ENCODE data around the gene RNASE11. TPM values are rescaled to one million over a fixed set of nuclear protein-coding genes. Genes with fewer than 3 reads are reported as not detected.

The RNASE11 gene
- total RNA-seq, 1 experiment from 2014 or later: not detected

- TF ChIP-seq JUND (IDR thresholded peaks at IDR 0.05) (no peak), TCF7L2 (IDR thresholded peaks at IDR 0.05; ENCODE audit: borderline replicate concordance, extremely low read depth, insufficient read depth, insufficient read length) (no peak), REST (IDR thresholded peaks at IDR 0.05; ENCODE audit: low read depth) (no peak)
- intact Hi-C loops (cut with micrococcal nuclease): loop anchor here (5.0 kb wide), 1 partner anchor 140 kb away; the partner anchor contains the start of gene PNP
These were observed 19.8 kb upstream of the RNASE11 start for GRCh38 chr14:20607617-20608016.

GRCh38 chr14:20606902-20607242 is 19.1 kb upstream of the RNASE11 start:
- ChIA-PET RAD21 (ENCODE audit: low non-redundant PET in 1 of 2, low total read pairs in 2 of 2, uncharacterized antibody in 2 of 2, unreplicated experiment in 2 of 2) (interaction anchor here in 1 of 2 experiments (0.7 to 0.9 kb wide), 2 partner anchors 191 to 414 kb away, joined by 3 to 4 read pairs; no protein-coding TSS in a partner anchor), CTCF (interaction anchor here (0.7 to 5.6 kb wide), 10 partner anchors 23 to 359 kb away, joined by 3 to 32 read pairs (median 4); partner anchors contain the start of genes APEX1, OSGEP and PARP2), POLR2A (interaction anchor here (1.2 to 1.4 kb wide), 3 partner anchors 137 to 266 kb away, joined by 3 to 4 read pairs (median 4); no protein-coding TSS in a partner anchor)
- Histone ChIP-seq H3K27me3 (ENCODE audit: insufficient read depth, low read length) (no peaks in the 10 kb centered on the region), H3K27ac (ENCODE audit: low read depth, low read length) (no peak overlapping the region), H2AFZ (ENCODE audit: low read depth, low read length, poor library complexity, severe bottlenecking) (no peak overlapping the region), H3K9me3 (ENCODE audit: control insufficient read depth in 1 of 2, insufficient read depth in 1 of 2, low read depth in 1 of 2, low read length in 2 of 2) (no peaks in the 10 kb centered on the region), H3K9ac (ENCODE audit: low read length) (no peak overlapping the region), H3K4me3 (replicated peaks in 1 of 2; ENCODE audit: low read depth in 1 of 2, low read length in 2 of 2) (no peak overlapping the region), H3K36me3 (ENCODE audit: control insufficient read depth in 1 of 2, insufficient read depth in 2 of 2, low read length in 2 of 2) (no peaks in the 10 kb centered on the region), H3K4me1 (ENCODE audit: control insufficient read depth in 1 of 2, insufficient read depth in 2 of 2, low read length in 2 of 2) (peaks cover 0 to 14% of the 10 kb centered on the region in 2 experiments; a peak in 3 of 4 replicates), H4K20me1 (ENCODE audit: insufficient read depth) (no peaks in the 10 kb centered on the region), H3K4me2 (ENCODE audit: low read length) (no peak overlapping the region), H3K79me2 (ENCODE audit: insufficient read depth, low read length) (no peaks in the 10 kb centered on the region), H3K9me2 (ENCODE audit: insufficient read depth) (no peaks in the 10 kb centered on the region)
- DNase-seq (ENCODE audit: low read depth, low spot score) (no peak), ATAC-seq (no peak)
- intact Hi-C loops (cut with micrococcal nuclease): loop anchor here (1.0 to 5.0 kb wide), 4 partner anchors 120 to 280 kb away; partner anchors contain the start of gene PNP
- BruUV-seq (replicated peaks): no TSS peak
- TF ChIP-seq CTCF (IDR thresholded peaks at IDR 0.05 in 2 of 3, conservative IDR thresholded peaks at IDR 0.05 in 1 of 3; ENCODE audit: borderline replicate concordance in 1 of 3, insufficient read depth in 1 of 3, low read depth in 2 of 3, low read length in 2 of 3): no peak
- TF ChIP-seq POLR2AphosphoS5 (IDR thresholded peaks at IDR 0.05; ENCODE audit: low read depth, low read length): no peak
- TF ChIP-seq POLR2A (IDR thresholded peaks at IDR 0.05; ENCODE audit: borderline replicate concordance, extremely low read depth, insufficient read depth, insufficient read length): no peak
- TF ChIP-seq ZBTB33 (IDR thresholded peaks at IDR 0.05; ENCODE audit: extremely low read depth, insufficient replicate concordance, low read length): no peak
- TF ChIP-seq ZFX (IDR thresholded peaks at IDR 0.05): no peak
- TF ChIP-seq CBX3 (IDR thresholded peaks at IDR 0.05; ENCODE audit: low read depth): no peak
- no peak for TF ChIP-seq ATF3 (IDR thresholded peaks at IDR 0.05)
- no peak for TF ChIP-seq SRF (IDR thresholded peaks at IDR 0.05; ENCODE audit: low read depth)

More at GRCh38 chr14:20607617-20608016, 19.8 kb upstream of the RNASE11 start:
- no peaks in the 10 kb centered on the region for H4K20me1 ChIP-seq (ENCODE audit: insufficient read depth)
- ATAC-seq: no peak
- no peak overlapping the region for H3K9ac ChIP-seq (ENCODE audit: low read length)
- no peaks in the 10 kb centered on the region for H3K9me3 ChIP-seq (ENCODE audit: control insufficient read depth in 1 of 2, insufficient read depth in 1 of 2, low read depth in 1 of 2, low read length in 2 of 2)
- no peaks in the 10 kb centered on the region for H3K27me3 ChIP-seq (ENCODE audit: insufficient read depth, low read length)
- H2AFZ ChIP-seq (ENCODE audit: low read depth, low read length, poor library complexity, severe bottlenecking): no peak overlapping the region
- H3K79me2 ChIP-seq (ENCODE audit: insufficient read depth, low read length): no peaks in the 10 kb centered on the region
- BruUV-seq (replicated peaks): no TSS peak
- no peak overlapping the region for H3K4me3 ChIP-seq (replicated peaks in 1 of 2; ENCODE audit: low read depth in 1 of 2, low read length in 2 of 2)
- H3K27ac ChIP-seq (ENCODE audit: low read depth, low read length): no peak overlapping the region
- H3K4me1 ChIP-seq (ENCODE audit: control insufficient read depth in 1 of 2, insufficient read depth in 2 of 2, low read length in 2 of 2): peaks cover 1 to 17% of the 10 kb centered on the region in 2 experiments; a peak in 3 of 4 replicates
- H3K36me3 ChIP-seq (ENCODE audit: control insufficient read depth in 1 of 2, insufficient read depth in 2 of 2, low read length in 2 of 2): no peaks in the 10 kb centered on the region
- CTCF ChIA-PET: interaction anchor here (1.4 to 5.6 kb wide), 6 partner anchors 84 to 280 kb away, joined by 3 to 32 read pairs (median 7); partner anchors contain the start of gene PARP2
- RAD21 ChIA-PET (ENCODE audit: low non-redundant PET in 1 of 2, low total read pairs in 2 of 2, uncharacterized antibody in 2 of 2, unreplicated experiment in 2 of 2): no interaction called here
- POLR2A ChIA-PET: interaction anchor here (1.0 to 1.4 kb wide), 2 partner anchors 265 to 266 kb away, joined by 4 to 7 read pairs; partner anchors contain the start of gene PARP2
- H3K4me2 ChIP-seq (ENCODE audit: low read length): no peak overlapping the region
- no peak for DNase-seq (ENCODE audit: low read depth, low spot score)
- H3K9me2 ChIP-seq (ENCODE audit: insufficient read depth): no peaks in the 10 kb centered on the region
